Adipocyte (in vitro differentiated cells): ENCODE data around the gene MMADHC.
A peak's percentile ranks its signal among the peaks of the same experiment; 100 is the strongest.

Experiments
- DNase-seq: peaks from one replicate; pipeline ENCODE4 v3.0.0-alpha.2; 2015; ENCODE audit warnings: low read depth
- H3K27me3 ChIP-seq: replicated peaks from 2 replicates; pipeline ENCODE4 v1.7.0; 2013; ENCODE audit warnings: mild to moderate bottlenecking, low read length, moderate library complexity; ENCODE audit not compliant: control insufficient read depth, insufficient read depth
- H3K36me3 ChIP-seq: 2 replicates; pipeline ENCODE4 v1.7.0; 2013; ENCODE audit warnings: low read length, mild to moderate bottlenecking, moderate library complexity; ENCODE audit not compliant: control insufficient read depth, insufficient read depth, severe bottlenecking
- H3K4me1 ChIP-seq: 2 replicates; pipeline ENCODE4 v1.7.0; 2013; ENCODE audit warnings: mild to moderate bottlenecking, low read length, moderate library complexity; ENCODE audit not compliant: control insufficient read depth, insufficient read depth
- H3K4me3 ChIP-seq: 2 replicates; pipeline ENCODE4 v1.7.0; 2013; ENCODE audit warnings: mild to moderate bottlenecking, low read length, moderate library complexity
- H3K9ac ChIP-seq: 2 replicates; pipeline ENCODE4 v1.7.0; 2013; ENCODE audit warnings: mild to moderate bottlenecking, low read length, moderate library complexity
- H3K9me3 ChIP-seq: 2 replicates; pipeline ENCODE4 v1.7.0; 2013; ENCODE audit warnings: mild to moderate bottlenecking, low read length, moderate library complexity; ENCODE audit not compliant: control insufficient read depth

The MMADHC gene

DNA sequence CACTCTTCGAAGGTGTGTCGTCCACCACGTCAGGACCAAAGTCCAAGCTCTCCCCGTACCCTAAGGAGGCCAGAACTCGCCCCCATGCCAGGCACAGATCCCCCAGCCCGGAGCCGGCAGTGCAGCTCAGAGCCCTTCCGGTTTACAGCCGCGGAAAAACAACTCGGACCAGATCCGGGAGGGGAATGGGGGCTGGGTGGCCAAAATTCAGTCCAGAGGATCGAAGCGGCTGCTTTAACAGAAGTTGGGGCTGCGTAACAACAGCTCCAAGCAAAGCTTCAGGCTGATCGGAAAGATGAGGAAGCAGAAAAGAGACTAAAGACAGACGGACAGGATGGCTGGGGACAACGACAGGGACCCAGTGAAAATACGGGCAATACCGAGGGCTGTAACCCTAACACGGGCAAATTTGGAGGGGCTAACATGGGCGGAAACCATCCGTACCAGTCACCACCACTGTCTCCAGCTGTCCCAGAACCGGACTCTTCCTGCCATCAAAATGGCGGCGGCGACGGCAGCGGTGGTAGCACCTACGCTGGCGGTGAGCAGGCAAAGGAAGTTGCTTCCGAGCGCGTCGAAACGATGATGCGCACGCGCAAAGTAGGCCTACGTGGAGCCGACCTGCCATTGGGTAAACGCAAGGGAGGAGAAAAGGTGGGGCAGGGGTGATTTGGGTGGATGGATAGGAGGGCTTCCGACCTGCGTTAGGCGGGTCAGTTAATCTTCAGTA, at the start of gene MMADHC:
MMADHC (minus strand) TSS at position 556 of the 730 bp plus-strand sequence. CDS start 678 bp downstream, outside the sequence.
- peaks cover 21% of the 10 kb centered on the region for H3K4me1 ChIP-seq
- H3K9ac ChIP-seq = peak within 1 kb of the TSS; percentile 97
- peaks cover 23% of the 10 kb centered on the region for H3K36me3 ChIP-seq
- no peaks in the 10 kb centered on the region for H3K27me3 ChIP-seq
- peak within 1 kb of the TSS; percentile 94 for H3K4me3 ChIP-seq
- no peaks in the 10 kb centered on the region for H3K9me3 ChIP-seq
- peak; percentile 98 for DNase-seq

DNA sequence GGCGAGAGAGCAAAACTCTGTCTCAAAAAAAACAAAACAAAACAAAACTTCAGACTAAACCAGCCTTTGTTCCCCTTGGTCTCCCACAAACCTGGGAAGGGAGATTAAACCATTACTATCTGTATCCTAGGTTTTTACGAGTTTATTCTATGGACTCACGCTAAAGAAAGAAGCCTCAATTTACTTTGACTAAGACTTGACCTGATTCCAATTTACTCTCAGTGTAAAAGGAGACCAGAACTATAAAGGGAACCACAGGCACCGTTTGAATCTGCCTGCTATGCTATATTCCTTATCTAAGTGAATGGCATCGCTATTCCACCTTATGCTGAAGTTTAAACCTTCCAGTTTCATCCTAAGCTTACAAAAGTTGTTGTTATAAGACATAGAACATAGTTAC, 46.5 kb upstream of the MMADHC start:
- Histone ChIP-seq H3K9me3 (no peaks in the 10 kb centered on the region), H3K4me3 (no peak overlapping the region), H3K36me3 (no peaks in the 10 kb centered on the region), H3K4me1 (peaks cover 3% of the 10 kb centered on the region), H3K27me3 (no peaks in the 10 kb centered on the region), H3K9ac (no peak overlapping the region)
- DNase-seq = no peak

DNA sequence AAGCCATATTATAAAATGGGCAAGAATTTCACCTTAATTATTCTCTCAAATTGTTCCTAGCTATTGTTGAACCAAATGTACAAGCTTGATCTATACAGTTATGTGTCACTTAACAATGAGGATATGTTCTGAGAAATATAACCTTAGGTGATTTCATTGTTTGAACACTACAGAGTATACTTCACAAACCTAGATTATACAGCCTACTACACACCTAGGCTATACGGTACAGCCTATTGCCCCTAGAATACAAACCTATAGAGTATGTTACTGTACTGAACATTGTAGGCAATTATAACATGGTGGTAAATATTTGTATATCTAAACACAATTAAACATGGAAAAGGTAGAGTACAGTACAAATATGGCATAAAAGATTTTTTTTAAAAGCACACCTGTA, 42.9 kb upstream of the MMADHC start:
- Histone ChIP-seq H3K4me1 (peaks cover 14% of the 10 kb centered on the region), H3K9me3 (no peaks in the 10 kb centered on the region), H3K4me3 (no peak overlapping the region), H3K9ac (no peak overlapping the region), H3K27me3 (no peaks in the 10 kb centered on the region), H3K36me3 (no peaks in the 10 kb centered on the region)
- no peak for DNase-seq

DNA sequence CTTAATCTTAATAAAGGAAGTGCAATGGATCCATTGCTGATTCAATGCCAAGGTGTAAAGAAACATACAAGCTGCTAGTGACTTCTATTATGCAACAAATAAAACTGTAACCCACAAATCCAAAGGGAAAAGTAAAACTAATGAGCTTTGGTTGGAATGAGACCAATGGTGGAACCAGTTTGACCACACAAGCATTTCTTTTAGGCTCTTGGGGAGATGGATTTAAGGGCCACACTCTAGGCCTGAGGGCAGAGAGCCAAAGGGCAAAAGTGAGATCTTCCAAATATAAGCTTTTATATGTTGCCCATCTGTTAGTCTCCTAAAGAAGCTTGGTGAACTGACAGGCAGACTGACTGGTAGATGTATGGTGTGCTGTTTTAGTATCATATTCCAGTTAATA, 41.5 kb upstream of the MMADHC start:
- no peaks in the 10 kb centered on the region for H3K36me3 ChIP-seq
- H3K4me1 ChIP-seq = peaks cover 14% of the 10 kb centered on the region
- H3K9ac ChIP-seq = no peak overlapping the region
- no peak overlapping the region for H3K4me3 ChIP-seq
- no peaks in the 10 kb centered on the region for H3K9me3 ChIP-seq
- no peak for DNase-seq
- no peaks in the 10 kb centered on the region for H3K27me3 ChIP-seq

DNA sequence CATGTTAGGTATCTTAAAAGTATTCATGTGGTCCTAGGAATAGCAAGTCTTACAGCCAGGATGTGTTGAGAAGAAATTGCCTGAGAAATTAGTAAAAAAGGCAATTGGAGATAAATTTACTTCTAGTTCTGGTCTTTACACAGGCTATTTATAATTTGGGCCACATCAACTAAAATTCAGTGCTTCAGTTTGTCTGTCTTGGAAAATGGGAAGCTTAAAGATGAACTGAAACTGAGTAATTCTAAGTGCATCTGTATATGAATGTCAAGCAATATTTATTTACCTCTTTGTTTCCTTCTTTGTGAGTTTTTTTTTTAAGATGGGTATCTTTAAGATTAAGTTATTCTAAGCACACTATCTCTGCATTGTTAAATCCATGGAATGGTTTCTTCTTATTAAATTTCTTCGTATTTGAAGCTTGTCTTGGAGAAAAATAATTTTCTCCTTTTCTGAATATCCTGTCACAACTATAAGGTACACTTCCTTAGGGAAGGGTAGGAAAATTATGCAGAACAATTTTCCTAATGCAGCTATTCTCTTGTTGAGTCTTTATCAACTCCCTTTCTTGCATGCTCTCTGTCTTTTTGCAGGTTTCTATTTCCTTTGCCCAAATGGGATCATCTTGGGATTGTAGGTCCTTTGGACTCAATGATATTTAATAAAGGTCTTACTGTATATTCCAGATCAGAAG, 39.7 kb upstream of the MMADHC start:
- Histone ChIP-seq H3K36me3 (no peaks in the 10 kb centered on the region), H3K4me1 (peaks cover 14% of the 10 kb centered on the region), H3K4me3 (no peak overlapping the region), H3K9me3 (no peaks in the 10 kb centered on the region), H3K27me3 (no peaks in the 10 kb centered on the region), H3K9ac (no peak overlapping the region)
- no peak for DNase-seq

DNA sequence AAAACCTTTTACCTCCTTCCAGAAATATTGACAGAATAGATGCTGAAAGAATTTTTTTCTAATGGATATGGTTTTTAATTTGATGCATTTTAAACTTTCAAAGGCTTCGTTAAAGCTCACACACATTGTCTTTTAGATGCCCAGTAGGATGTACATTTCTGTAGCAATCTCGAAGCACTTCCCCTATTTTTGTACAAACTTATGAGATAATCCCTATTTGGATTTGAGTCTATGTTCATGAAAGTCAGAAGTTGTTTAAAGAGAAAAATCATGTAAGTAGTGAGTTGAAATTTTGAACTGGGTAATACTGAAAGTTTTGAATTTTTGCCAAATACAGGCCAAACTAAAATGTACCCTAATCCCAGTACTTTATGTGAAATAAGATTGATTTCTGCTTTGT, 38.1 kb upstream of the MMADHC start:
- no peak for DNase-seq
- no peak overlapping the region for H3K9ac ChIP-seq
- no peaks in the 10 kb centered on the region for H3K9me3 ChIP-seq
- no peaks in the 10 kb centered on the region for H3K36me3 ChIP-seq
- H3K4me1 ChIP-seq = peaks cover 14% of the 10 kb centered on the region
- no peaks in the 10 kb centered on the region for H3K27me3 ChIP-seq
- no peak overlapping the region for H3K4me3 ChIP-seq

DNA sequence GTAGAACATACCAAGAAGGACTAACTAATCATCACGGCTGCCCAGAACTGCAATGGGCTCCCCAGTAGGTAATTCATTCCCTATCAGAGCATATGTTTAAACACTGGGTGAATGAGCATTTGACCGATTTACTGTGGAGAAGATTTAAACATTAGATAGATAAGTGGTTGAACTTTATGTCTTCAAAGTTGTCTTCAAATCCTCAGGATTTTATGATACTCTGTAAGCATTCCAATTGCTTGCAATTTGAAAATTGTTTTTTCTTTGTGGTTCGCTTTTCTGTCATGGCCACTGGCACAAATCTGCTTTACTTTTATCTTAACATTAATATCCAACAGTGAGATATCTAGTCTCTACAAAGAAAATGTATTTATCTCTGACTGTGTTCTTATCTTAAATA, 37.7 kb upstream of the MMADHC start:
- DNase-seq = no peak
- no peak overlapping the region for H3K4me3 ChIP-seq
- H3K36me3 ChIP-seq = no peaks in the 10 kb centered on the region
- H3K27me3 ChIP-seq = no peaks in the 10 kb centered on the region
- no peak overlapping the region for H3K9ac ChIP-seq
- peaks cover 14% of the 10 kb centered on the region for H3K4me1 ChIP-seq
- no peaks in the 10 kb centered on the region for H3K9me3 ChIP-seq

DNA sequence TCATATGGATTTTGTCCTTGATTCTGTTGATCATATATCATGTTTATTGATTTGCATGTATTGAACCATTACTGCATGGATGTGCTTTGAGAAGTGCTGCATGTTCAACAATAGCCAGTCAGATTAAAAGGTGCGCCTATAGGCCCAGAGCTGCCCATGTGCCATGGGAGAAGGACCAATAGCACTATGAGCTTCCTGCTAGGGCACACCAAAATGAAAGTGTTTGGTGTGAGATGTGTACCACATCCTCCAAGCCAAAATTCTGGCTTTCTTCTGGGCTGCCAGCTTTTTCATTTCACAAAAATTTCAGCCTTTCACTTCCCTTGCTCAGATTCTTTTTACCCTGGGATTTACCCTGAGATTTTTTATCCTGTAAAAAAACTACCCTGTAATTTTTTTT, 34.8 kb upstream of the MMADHC start:
- Histone ChIP-seq H3K4me1 (peaks cover 15% of the 10 kb centered on the region), H3K9ac (no peak overlapping the region), H3K9me3 (no peaks in the 10 kb centered on the region), H3K27me3 (no peaks in the 10 kb centered on the region), H3K36me3 (no peaks in the 10 kb centered on the region), H3K4me3 (no peak overlapping the region)
- DNase-seq = no peak

DNA sequence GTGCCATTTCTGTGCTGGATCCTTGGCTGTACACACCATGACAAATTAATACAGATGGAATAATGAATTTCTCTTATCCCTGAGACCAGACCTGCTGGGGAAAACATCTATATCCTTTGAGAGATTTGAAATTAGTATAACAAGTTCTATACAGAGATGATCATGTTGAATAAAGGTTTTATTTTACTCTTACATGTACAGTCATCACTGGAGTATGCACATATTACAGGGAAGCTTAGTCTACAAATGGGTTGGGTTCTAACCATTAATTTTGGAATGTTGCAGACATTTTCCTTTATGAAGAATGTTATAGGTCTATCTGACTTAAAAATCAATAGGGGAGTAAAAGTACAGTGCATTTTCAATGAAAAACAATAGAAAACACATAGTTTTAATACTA, 29.9 kb upstream of the MMADHC start:
- peak; percentile 64 for DNase-seq
- H3K9ac ChIP-seq = no peak overlapping the region

DNA sequence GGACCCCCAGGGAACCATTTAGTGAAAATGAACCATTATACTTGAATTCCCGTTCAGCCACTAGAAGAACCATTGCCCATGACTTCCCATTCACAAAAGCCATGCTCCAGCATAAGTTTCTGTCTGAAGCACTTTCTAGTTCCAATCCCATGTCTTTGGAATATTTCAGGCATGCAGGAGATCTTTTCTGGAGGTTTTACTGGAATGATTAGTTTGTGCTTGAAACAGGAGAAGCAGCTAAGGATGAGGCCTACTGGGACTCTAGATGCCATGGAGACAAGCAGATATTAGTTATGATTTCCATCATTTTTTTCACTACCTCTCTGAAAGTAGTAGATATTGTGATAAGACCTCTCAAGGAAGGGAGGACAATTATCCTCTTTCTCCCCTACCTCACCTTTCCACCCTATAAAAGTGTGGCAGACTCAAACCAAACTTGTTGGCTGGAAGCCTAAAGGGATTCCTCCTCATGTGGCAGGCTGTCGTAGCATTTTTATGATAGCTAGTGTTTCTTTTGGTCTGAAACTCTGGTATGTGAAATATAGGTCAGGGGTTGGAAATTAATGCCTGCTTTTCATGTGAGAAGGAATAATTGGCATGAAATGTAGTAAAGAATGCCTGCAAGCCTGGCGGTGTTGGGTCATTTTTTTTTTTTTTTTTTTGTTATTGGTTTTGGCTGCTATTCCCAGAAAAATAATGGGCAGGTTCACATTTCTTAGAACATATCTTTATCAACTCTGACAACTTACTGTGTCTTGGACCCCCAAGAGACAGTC, 29.3 kb upstream of the MMADHC start:
- Histone ChIP-seq H3K9me3 (no peaks in the 10 kb centered on the region), H3K27me3 (no peaks in the 10 kb centered on the region)

More for the DNA sequence above, 29.9 kb upstream of the MMADHC start:
- H3K4me1 ChIP-seq = peaks cover 21% of the 10 kb centered on the region
- H3K27me3 ChIP-seq = no peaks in the 10 kb centered on the region
- H3K36me3 ChIP-seq = no peaks in the 10 kb centered on the region
- no peak overlapping the region for H3K4me3 ChIP-seq
- H3K9me3 ChIP-seq = no peaks in the 10 kb centered on the region

DNA sequence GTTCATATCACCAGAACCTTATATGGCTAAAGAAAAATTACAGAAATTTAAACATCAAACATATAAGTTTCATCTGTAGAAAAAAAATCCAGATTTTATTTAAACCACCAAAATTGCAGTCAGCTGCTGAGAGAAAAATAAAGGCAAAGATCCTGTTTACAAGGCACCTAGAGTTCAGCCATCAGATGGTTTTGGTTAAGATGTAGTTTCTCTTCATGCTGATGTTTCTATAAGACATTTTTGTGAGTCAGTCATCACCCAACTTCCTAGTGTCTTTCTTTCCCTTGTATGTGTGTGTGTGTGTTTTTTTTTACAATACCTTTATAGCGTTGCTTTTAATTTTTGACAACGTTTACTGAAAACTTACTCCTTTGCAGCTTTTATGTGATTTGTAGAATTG, 26.1 kb upstream of the MMADHC start:
- no peaks in the 10 kb centered on the region for H3K36me3 ChIP-seq
- peaks cover 25% of the 10 kb centered on the region for H3K4me1 ChIP-seq
- peak; percentile 79 for DNase-seq
- H3K4me3 ChIP-seq = no peak overlapping the region
- no peaks in the 10 kb centered on the region for H3K27me3 ChIP-seq
- no peak overlapping the region for H3K9ac ChIP-seq
- H3K9me3 ChIP-seq = no peaks in the 10 kb centered on the region

More for the DNA sequence above, 29.3 kb upstream of the MMADHC start:
- Histone ChIP-seq H3K4me1 (peaks cover 27% of the 10 kb centered on the region), H3K36me3 (no peaks in the 10 kb centered on the region), H3K4me3 (no peak overlapping the region), H3K9ac (no peak overlapping the region)
- peak; percentile 51 for DNase-seq
